ENCODE data around the gene FBXL7.

FBXL7 gene

DNA sequence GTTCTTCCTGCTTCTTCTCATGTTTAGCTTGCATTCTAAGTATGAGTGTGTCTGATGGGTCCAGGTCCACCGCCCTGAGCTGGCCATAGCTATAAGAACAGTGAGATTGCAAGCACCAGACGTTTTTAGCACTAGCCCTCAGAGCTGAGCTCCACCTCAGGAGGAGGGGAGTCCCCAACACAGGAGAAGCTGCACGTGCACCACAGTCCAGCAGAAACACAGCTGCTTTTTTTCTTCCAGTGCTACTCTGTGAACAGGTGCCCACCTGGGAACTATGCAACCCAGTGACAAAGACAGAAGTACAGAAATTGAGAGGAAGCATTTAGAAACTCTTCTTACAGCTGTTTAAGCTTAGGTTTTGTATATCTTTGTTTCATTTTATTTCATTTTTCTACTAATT is 380.2 kb downstream of the FBXL7 start:
- H3K4me2 ChIP-seq (ENCODE audit: low read length): no peak overlapping the region
- no peaks in the 10 kb centered on the region for H3K27me3 ChIP-seq (ENCODE audit: insufficient read depth, low read length)
- H3K9me2 ChIP-seq (ENCODE audit: low read depth, low read length): no peaks in the 10 kb centered on the region
- H3K9ac ChIP-seq (ENCODE audit: low read length): no peak overlapping the region
- TF ChIP-seq EZH2 (IDR thresholded peaks at IDR 0.05; ENCODE audit: borderline replicate concordance, low read length): no peak
- TF ChIP-seq, protein P1, sequence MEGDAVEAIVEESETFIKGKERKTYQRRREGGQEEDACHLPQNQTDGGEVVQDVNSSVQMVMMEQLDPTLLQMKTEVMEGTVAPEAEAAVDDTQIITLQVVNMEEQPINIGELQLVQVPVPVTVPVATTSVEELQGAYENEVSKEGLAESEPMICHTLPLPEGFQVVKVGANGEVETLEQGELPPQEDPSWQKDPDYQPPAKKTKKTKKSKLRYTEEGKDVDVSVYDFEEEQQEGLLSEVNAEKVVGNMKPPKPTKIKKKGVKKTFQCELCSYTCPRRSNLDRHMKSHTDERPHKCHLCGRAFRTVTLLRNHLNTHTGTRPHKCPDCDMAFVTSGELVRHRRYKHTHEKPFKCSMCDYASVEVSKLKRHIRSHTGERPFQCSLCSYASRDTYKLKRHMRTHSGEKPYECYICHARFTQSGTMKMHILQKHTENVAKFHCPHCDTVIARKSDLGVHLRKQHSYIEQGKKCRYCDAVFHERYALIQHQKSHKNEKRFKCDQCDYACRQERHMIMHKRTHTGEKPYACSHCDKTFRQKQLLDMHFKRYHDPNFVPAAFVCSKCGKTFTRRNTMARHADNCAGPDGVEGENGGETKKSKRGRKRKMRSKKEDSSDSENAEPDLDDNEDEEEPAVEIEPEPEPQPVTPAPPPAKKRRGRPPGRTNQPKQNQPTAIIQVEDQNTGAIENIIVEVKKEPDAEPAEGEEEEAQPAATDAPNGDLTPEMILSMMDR (IDR thresholded peaks at IDR 0.05; ENCODE audit: low read length): no peak
- no peaks in the 10 kb centered on the region for H3F3A ChIP-seq (ENCODE audit: insufficient read depth, low read length)
- no peaks in the 10 kb centered on the region for H3K4me1 ChIP-seq (ENCODE audit: insufficient read depth, low read length, severe bottlenecking)
- no peaks in the 10 kb centered on the region for H3K36me3 ChIP-seq (ENCODE audit: insufficient read depth, low read length)
- no peaks in the 10 kb centered on the region for H4K20me1 ChIP-seq (ENCODE audit: insufficient read depth, low read length)
- no peaks in the 10 kb centered on the region for H3K9me3 ChIP-seq (ENCODE audit: low read length)
- H3K79me2 ChIP-seq (ENCODE audit: insufficient read depth, low read length): no peaks in the 10 kb centered on the region
- no peak overlapping the region for H3K27ac ChIP-seq (ENCODE audit: low read depth, low read length, poor library complexity, severe bottlenecking)
- H2AFZ ChIP-seq (ENCODE audit: low read length): no peak overlapping the region
- H3K4me3 ChIP-seq (ENCODE audit: low read depth, low read length, poor library complexity, severe bottlenecking): no peak overlapping the region

DNA sequence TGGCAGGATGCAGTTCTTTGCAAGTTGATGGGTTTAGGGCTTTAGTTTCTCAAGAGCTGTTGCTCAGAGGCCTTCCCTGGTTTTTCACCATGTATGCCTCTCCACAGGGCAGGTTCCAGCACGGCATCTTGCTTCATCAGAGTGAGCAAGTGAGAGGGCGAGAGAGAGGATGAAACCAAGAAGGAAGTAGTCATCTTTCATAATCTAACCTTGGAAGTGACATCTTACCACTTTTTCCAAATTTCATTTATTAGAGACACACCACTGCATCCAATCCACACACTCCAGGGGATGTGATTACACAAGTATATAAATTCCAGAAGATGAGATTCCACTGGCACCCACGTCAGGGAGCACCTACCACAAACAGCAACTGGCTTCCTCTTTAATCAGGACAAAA is 385.2 kb downstream of the FBXL7 start:
- Histone ChIP-seq H3K9ac (ENCODE audit: low read length) (no peak overlapping the region), H3K27me3 (ENCODE audit: insufficient read depth, low read length) (no peaks in the 10 kb centered on the region), H3K4me3 (ENCODE audit: low read depth, low read length, poor library complexity, severe bottlenecking) (no peak overlapping the region), H2AFZ (ENCODE audit: low read length) (no peak overlapping the region), H3K9me2 (ENCODE audit: low read depth, low read length) (no peaks in the 10 kb centered on the region), H3K27ac (ENCODE audit: low read depth, low read length, poor library complexity, severe bottlenecking) (no peak overlapping the region), H3K4me1 (ENCODE audit: insufficient read depth, low read length, severe bottlenecking) (no peaks in the 10 kb centered on the region), H3K36me3 (ENCODE audit: insufficient read depth, low read length) (no peaks in the 10 kb centered on the region), H3F3A (ENCODE audit: insufficient read depth, low read length) (no peaks in the 10 kb centered on the region), H3K79me2 (ENCODE audit: insufficient read depth, low read length) (no peaks in the 10 kb centered on the region), H3K9me3 (ENCODE audit: low read length) (no peaks in the 10 kb centered on the region), H4K20me1 (ENCODE audit: insufficient read depth, low read length) (no peaks in the 10 kb centered on the region), H3K4me2 (ENCODE audit: low read length) (no peak overlapping the region)
- TF ChIP-seq, protein P1 (IDR thresholded peaks at IDR 0.05; ENCODE audit: low read length): no peak
- TF ChIP-seq EZH2 (IDR thresholded peaks at IDR 0.05; ENCODE audit: borderline replicate concordance, low read length): no peak

DNA sequence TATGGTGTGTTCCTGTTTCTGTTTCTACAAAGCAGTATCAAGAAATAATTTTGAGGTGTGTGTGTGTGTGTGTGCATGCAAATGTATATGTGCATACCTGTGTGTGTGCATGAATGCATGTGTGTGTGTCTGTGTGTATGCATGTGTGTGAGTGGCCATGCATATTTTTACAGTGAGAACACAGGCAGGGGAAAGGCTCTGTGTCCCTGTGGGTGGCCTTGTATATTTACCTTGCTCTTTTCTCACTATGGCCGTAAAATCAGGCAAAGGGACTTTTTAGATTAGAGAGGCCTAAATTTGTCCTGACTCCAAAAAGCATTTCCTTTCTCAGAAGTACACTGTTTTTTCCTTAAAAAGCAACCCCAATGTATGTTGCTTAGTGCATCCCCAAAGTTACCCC is 386.2 kb downstream of the FBXL7 start:
- no peaks in the 10 kb centered on the region for H3K79me2 ChIP-seq (ENCODE audit: insufficient read depth, low read length)
- H3K27me3 ChIP-seq (ENCODE audit: insufficient read depth, low read length): no peaks in the 10 kb centered on the region
- no peaks in the 10 kb centered on the region for H3F3A ChIP-seq (ENCODE audit: insufficient read depth, low read length)
- no peak overlapping the region for H2AFZ ChIP-seq (ENCODE audit: low read length)
- H3K27ac ChIP-seq (ENCODE audit: low read depth, low read length, poor library complexity, severe bottlenecking): no peak overlapping the region
- no peaks in the 10 kb centered on the region for H3K4me1 ChIP-seq (ENCODE audit: insufficient read depth, low read length, severe bottlenecking)
- H4K20me1 ChIP-seq (ENCODE audit: insufficient read depth, low read length): no peaks in the 10 kb centered on the region
- H3K9me3 ChIP-seq (ENCODE audit: low read length): no peaks in the 10 kb centered on the region
- no peak overlapping the region for H3K9ac ChIP-seq (ENCODE audit: low read length)
- no peaks in the 10 kb centered on the region for H3K9me2 ChIP-seq (ENCODE audit: low read depth, low read length)
- TF ChIP-seq, protein P1 (IDR thresholded peaks at IDR 0.05; ENCODE audit: low read length): no peak
- TF ChIP-seq EZH2 (IDR thresholded peaks at IDR 0.05; ENCODE audit: borderline replicate concordance, low read length): no peak
- no peak overlapping the region for H3K4me3 ChIP-seq (ENCODE audit: low read depth, low read length, poor library complexity, severe bottlenecking)
- no peak overlapping the region for H3K4me2 ChIP-seq (ENCODE audit: low read length)
- H3K36me3 ChIP-seq (ENCODE audit: insufficient read depth, low read length): no peaks in the 10 kb centered on the region
